GM12801 (cell line): ENCODE data around the gene RPL29.

Experiments used
- TF ChIP-seq, protein P1 (sequence below): IDR thresholded peaks from one replicate; pipeline ENCODE4 v1.5.1; 2011; ENCODE audit warnings: control low read depth; ENCODE audit not compliant: insufficient read length; ENCODE audit errors: extremely low read depth

The RPL29 gene

DNA sequence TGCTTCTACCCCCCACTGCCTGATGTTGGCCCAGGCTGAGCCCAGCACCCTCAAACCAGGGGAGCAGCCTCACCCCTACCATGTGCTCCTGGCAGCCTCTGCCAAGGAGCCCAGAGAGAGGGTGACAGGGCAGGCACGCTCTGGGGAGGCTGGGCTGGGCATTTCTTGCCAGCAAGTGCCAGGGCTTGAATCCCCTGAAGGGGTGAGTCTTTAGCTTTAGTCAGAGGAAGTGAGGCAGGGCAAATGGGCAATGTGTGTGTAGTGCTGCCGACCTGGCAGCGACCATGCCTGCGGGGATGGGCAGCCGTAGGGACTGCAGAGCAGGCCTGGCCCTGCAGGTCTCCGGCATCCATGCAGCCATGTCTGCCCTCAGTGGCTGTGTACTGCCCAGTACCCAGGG, 42.5 kb upstream of the RPL29 start:
- TF ChIP-seq, protein P1, sequence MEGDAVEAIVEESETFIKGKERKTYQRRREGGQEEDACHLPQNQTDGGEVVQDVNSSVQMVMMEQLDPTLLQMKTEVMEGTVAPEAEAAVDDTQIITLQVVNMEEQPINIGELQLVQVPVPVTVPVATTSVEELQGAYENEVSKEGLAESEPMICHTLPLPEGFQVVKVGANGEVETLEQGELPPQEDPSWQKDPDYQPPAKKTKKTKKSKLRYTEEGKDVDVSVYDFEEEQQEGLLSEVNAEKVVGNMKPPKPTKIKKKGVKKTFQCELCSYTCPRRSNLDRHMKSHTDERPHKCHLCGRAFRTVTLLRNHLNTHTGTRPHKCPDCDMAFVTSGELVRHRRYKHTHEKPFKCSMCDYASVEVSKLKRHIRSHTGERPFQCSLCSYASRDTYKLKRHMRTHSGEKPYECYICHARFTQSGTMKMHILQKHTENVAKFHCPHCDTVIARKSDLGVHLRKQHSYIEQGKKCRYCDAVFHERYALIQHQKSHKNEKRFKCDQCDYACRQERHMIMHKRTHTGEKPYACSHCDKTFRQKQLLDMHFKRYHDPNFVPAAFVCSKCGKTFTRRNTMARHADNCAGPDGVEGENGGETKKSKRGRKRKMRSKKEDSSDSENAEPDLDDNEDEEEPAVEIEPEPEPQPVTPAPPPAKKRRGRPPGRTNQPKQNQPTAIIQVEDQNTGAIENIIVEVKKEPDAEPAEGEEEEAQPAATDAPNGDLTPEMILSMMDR, result no peak

DNA sequence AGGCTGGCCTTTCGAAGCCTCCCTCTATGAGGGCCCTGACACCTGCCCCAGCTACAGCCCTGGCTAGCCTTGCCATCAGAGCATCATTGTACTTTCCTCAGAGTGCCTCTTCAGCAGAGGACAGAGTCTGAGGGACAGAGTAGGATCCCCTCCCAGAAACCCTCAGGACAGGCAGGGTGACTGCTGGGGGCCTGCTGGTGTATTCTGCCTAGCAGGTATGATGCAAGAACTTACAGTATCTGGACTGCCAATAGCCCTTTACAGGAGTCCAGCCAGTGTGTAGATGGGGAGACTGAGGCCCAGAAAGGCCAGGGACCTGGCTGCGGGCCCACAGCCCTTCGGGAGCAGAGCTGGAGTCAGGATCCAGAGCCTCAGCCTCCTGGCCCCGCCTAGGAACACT, 41.6 kb upstream of the RPL29 start:
- TF ChIP-seq, protein P1, result no peak

GRCh38 chr3:52036829-52037228, 41.1 kb upstream of the RPL29 start:
- TF ChIP-seq, protein P1, result no peak

GRCh38 chr3:52036222-52036694, 40.6 kb upstream of the RPL29 start:
- TF ChIP-seq, protein P1, result no peak

GRCh38 chr3:52034651-52035050, 39.0 kb upstream of the RPL29 start:
- TF ChIP-seq, protein P1, result no peak

DNA sequence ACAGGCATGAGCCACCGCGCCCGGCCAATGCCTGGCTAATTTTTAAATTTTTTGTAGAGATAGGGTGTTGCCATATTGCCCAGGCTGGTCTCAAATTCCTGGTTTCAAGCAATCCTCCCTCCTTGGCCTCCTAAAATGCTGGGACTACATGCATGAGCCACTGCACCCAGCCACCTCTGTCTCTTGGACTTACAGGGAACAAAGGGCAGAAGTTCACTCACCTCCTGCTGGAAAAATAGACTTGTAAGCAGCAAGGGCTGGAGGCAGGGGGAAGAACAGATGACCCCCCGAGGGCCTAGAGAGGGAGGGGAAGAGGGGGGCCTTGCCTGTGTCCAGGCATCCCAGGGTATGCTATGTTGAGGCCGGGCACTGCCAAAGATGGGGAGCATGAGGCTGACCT, 38.5 kb upstream of the RPL29 start:
- TF ChIP-seq, protein P1, result no peak

DNA sequence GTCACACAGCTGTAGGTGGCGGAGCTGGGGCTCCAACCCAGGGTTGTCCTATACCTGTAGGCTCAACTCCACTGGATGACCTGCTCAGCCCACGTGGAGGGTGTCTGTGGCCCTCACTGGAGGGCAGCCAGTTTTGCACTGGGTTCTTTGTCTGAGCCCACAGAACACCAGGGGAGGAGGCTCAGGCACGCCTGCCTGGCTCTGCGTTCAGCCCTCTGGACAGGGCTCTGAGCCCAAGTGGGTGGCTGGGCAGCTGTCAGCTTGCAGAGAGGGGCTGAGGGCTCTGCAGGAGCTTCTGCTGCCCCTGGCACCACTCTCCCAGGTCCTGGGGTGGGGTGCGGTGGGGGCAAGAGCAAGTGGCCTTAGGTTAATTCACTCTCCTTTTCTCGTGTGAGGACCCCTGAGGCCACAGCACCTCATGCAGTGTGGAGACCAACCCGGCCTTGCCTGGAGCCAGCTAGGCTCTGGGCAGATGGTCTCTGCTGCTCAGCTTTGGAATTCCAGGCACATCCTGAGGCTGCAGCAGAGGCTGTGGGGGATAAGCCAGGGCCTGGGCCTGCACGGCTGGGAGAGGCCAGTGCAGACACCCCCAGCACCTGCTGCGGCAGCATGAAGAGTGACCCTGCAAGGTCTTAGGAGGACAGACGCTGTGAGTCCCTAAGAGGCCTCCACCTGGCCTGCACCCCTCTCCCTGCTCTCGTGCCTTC, 37.2 kb upstream of the RPL29 start:
- TF ChIP-seq, protein P1, result no peak
